ENCODE measurements around the gene DPP6. TPM values are rescaled to one million over a fixed set of nuclear protein-coding genes. Genes with fewer than 3 reads are reported as not detected.

DPP6 gene
- total RNA-seq, 2 experiments from 2014 or later: not detected

GRCh38 chr7:154679379-154680053, 627.3 kb downstream of the DPP6 start:
- H3K27ac Mint-ChIP-seq: no peak overlapping the region
- ChIA-PET CTCF (no interaction called here), POLR2A (no interaction called here)
- TF ChIP-seq, protein P1, sequence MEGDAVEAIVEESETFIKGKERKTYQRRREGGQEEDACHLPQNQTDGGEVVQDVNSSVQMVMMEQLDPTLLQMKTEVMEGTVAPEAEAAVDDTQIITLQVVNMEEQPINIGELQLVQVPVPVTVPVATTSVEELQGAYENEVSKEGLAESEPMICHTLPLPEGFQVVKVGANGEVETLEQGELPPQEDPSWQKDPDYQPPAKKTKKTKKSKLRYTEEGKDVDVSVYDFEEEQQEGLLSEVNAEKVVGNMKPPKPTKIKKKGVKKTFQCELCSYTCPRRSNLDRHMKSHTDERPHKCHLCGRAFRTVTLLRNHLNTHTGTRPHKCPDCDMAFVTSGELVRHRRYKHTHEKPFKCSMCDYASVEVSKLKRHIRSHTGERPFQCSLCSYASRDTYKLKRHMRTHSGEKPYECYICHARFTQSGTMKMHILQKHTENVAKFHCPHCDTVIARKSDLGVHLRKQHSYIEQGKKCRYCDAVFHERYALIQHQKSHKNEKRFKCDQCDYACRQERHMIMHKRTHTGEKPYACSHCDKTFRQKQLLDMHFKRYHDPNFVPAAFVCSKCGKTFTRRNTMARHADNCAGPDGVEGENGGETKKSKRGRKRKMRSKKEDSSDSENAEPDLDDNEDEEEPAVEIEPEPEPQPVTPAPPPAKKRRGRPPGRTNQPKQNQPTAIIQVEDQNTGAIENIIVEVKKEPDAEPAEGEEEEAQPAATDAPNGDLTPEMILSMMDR (IDR thresholded peaks at IDR 0.05): no peak
- H3K27me3 ChIP-seq (ENCODE audit: control insufficient read depth in 1 of 2, insufficient read depth in 2 of 2, low read length in 2 of 2): no peaks in the 10 kb centered on the region
- no peaks in the 10 kb centered on the region for H3K9me3 Mint-ChIP-seq
- no peaks in the 10 kb centered on the region for H3K36me3 ChIP-seq (ENCODE audit: insufficient read depth, low read length)
- H3K27me3 Mint-ChIP-seq: no peaks in the 10 kb centered on the region
- DNase-seq: no peak
- H3K36me3 Mint-ChIP-seq (ENCODE audit: low read depth): no peaks in the 10 kb centered on the region
- no peak for ATAC-seq (ENCODE audit: poor library complexity)
- intact Hi-C loops (cut with DNase I, micrococcal nuclease): no loop called here
- no peaks in the 10 kb centered on the region for H3K4me1 ChIP-seq (ENCODE audit: insufficient read depth, low read length)
- no peak overlapping the region for H3K4me3 Mint-ChIP-seq
- H3K4me1 Mint-ChIP-seq (ENCODE audit: low read depth): no peaks in the 10 kb centered on the region
- H3K27ac ChIP-seq (ENCODE audit: low read depth in 1 of 2, low read length in 2 of 2): no peak overlapping the region
- H3K9me3 ChIP-seq (ENCODE audit: control insufficient read depth in 1 of 2, insufficient read depth in 1 of 2, low read length in 2 of 2): peaks cover 0 to 25% of the 10 kb centered on the region in 2 experiments
- H3K4me3 ChIP-seq (ENCODE audit: low read length): no peak overlapping the region

DNA sequence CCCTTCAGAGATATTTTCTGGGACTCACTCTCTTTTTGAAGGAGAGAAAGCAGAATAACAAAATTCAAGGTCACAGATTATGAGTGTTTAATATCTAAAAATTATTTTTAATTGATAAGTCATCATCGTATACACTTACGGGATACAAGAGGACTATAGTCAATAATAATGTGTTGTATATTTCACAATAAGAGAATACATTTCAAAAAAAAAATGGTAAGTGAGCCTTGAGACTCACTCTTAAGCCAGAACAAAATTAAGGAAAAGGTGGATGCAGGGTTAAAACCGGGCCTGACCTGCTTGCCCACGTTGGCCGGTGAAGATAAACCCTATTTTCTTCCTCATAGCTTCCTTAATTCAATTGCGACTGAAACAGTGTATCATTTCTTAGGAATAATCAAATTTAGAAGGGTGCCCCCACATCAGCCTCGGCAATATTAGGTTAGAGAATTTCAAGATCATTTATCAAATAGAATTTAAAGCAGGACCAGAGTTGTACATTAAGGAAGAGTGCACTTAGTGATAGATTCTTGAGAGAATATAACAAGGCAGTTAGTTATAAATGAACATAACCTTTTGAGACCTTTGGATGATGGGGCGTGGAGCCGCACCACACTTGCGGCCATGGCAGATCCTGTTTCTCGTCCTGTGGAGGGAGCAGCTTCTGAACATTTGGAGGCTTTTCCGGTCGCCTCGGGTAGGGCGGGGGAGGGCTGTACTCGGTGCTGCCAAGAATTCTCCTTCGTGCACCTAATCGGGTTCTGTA, 628.9 kb downstream of the DPP6 start:
- Mint-ChIP-seq H3K9me3 (no peaks in the 10 kb centered on the region), H3K27ac (no peak overlapping the region), H3K36me3 (ENCODE audit: low read depth) (no peaks in the 10 kb centered on the region), H3K4me3 (no peak overlapping the region), H3K27me3 (no peaks in the 10 kb centered on the region), H3K4me1 (ENCODE audit: low read depth) (no peaks in the 10 kb centered on the region)
- POLR2A ChIA-PET: no interaction called here
- Histone ChIP-seq H3K36me3 (ENCODE audit: insufficient read depth, low read length) (no peaks in the 10 kb centered on the region), H3K4me1 (ENCODE audit: insufficient read depth, low read length) (no peaks in the 10 kb centered on the region), H3K27me3 (ENCODE audit: control insufficient read depth in 1 of 2, insufficient read depth in 2 of 2, low read length in 2 of 2) (no peaks in the 10 kb centered on the region), H3K27ac (ENCODE audit: low read depth in 1 of 2, low read length in 2 of 2) (no peak overlapping the region), H3K4me3 (ENCODE audit: low read length) (no peak overlapping the region), H3K9me3 (ENCODE audit: control insufficient read depth in 1 of 2, insufficient read depth in 1 of 2, low read length in 2 of 2) (peaks cover 0 to 16% of the 10 kb centered on the region in 2 experiments)
- DNase-seq (no peak), ATAC-seq (ENCODE audit: poor library complexity) (no peak)
- TF ChIP-seq, protein P1 (IDR thresholded peaks at IDR 0.05): no peak
- intact Hi-C loops (cut with DNase I, micrococcal nuclease): no loop called here
- CTCF ChIA-PET: no interaction called here

GRCh38 chr7:154682003-154682402, 629.8 kb downstream of the DPP6 start:
- no peaks in the 10 kb centered on the region for H3K4me1 Mint-ChIP-seq (ENCODE audit: low read depth)
- no peaks in the 10 kb centered on the region for H3K27me3 ChIP-seq (ENCODE audit: control insufficient read depth in 1 of 2, insufficient read depth in 2 of 2, low read length in 2 of 2)
- H3K4me1 ChIP-seq (ENCODE audit: insufficient read depth, low read length): no peaks in the 10 kb centered on the region
- no peak for DNase-seq
- TF ChIP-seq, protein P1 (IDR thresholded peaks at IDR 0.05): no peak
- no peak for ATAC-seq (ENCODE audit: poor library complexity)
- H3K36me3 ChIP-seq (ENCODE audit: insufficient read depth, low read length): no peaks in the 10 kb centered on the region
- ChIA-PET CTCF (no interaction called here), POLR2A (no interaction called here)
- peaks cover 0 to 12% of the 10 kb centered on the region in 2 experiments for H3K9me3 ChIP-seq (ENCODE audit: control insufficient read depth in 1 of 2, insufficient read depth in 1 of 2, low read length in 2 of 2)
- no peak overlapping the region for H3K4me3 Mint-ChIP-seq
- H3K27me3 Mint-ChIP-seq: no peaks in the 10 kb centered on the region
- no peak overlapping the region for H3K27ac Mint-ChIP-seq
- no peak overlapping the region for H3K27ac ChIP-seq (ENCODE audit: low read depth in 1 of 2, low read length in 2 of 2)
- H3K36me3 Mint-ChIP-seq (ENCODE audit: low read depth): no peaks in the 10 kb centered on the region
- intact Hi-C loops (cut with DNase I, micrococcal nuclease): no loop called here
- no peak overlapping the region for H3K4me3 ChIP-seq (ENCODE audit: low read length)
- no peaks in the 10 kb centered on the region for H3K9me3 Mint-ChIP-seq

Measured in CD4-positive, alpha-beta T cell (primary cell).